Uterus (tissue), 4 donors: ENCODE measurements around the gene LDHB. TPM values are rescaled to one million over a fixed set of nuclear protein-coding genes. Genes with fewer than 3 reads are reported as not detected.

Experiments
- DNase-seq, 2 donors: peaks; one replicate each; pipeline ENCODE4 v3.0.0-alpha.2; 2019 to 2020
- H3K27ac ChIP-seq, 2 donors: fragments of 200-600 bp; sonication (generic); 1 replicate in 1 of 2; 2 replicates in 1 of 2; pipeline ENCODE4 v1.5.1; 2016 to 2018
- H3K27me3 ChIP-seq, 2 donors: fragments of 200-600 bp; sonication (generic); one replicate each; pipeline ENCODE4 v1.5.1; 2018 to 2019; ENCODE audit warnings: control low read depth in 1 of 2
- H3K36me3 ChIP-seq, 2 donors: fragments of 200-600 bp; sonication (generic); one replicate each; pipeline ENCODE4 v1.5.1; 2019; ENCODE audit warnings: control low read depth in 1 of 2
- H3K4me1 ChIP-seq, 2 donors: fragments of 200-600 bp; sonication (generic); one replicate each; pipeline ENCODE4 v1.5.1; 2018 to 2019; ENCODE audit warnings: control low read depth in 1 of 2
- H3K4me3 ChIP-seq, 2 donors: fragments of 200-600 bp; sonication (generic); 1 replicate in 1 of 2; 2 replicates in 1 of 2; pipeline ENCODE4 v1.5.1; 2018 to 2019; ENCODE audit warnings: mild to moderate bottlenecking in 1 of 2
- H3K9me3 ChIP-seq, 2 donors: fragments of 200-600 bp; sonication (generic); one replicate each; pipeline ENCODE4 v1.5.1; 2019; ENCODE audit warnings: control low read depth in 1 of 2
- POLR2A ChIP-seq, 2 donors: fragments of 450-650 bp; IDR thresholded peaks; one replicate each; pipeline ENCODE4 v1.6.1; 2016; ENCODE audit warnings: antibody characterized with exemption in 2 of 2, mild to moderate bottlenecking in 1 of 2, moderate library complexity in 1 of 2
- intact Hi-C: fragments of 100-400 bp; cut with DNase I; formaldehyde crosslinking; loops from one replicate; pipeline ENCODE4 v1.15.1; 2023; ENCODE audit warnings: low total_unique reads
- total RNA-seq, 4 donors: library from RNA; depleted of rRNA in 3 of 4; stranded (reverse); fragments of >200 nt in 3 of 4; gene quantifications; one replicate each; pipeline versions ENCODE4 v1.1.0 to v1.2.4, GENCODE V29; 2014 to 2023
- TF ChIP-seq, protein P1 (sequence below), 4 experiments: fragments of 200-600 bp in 2 of 4; fragments of 450-650 bp in 2 of 4; sonication (generic) in 2 of 4; IDR thresholded peaks; one replicate each; pipeline ENCODE4 v1.5.1; 2016 to 2019; ENCODE audit warnings: antibody characterized with exemption in 4 of 4, mild to moderate bottlenecking in 2 of 4, moderate library complexity in 1 of 4
- donor health status: DM: yes; HTN: yes; CAD: no.

LDHB gene
- total RNA-seq = 100 to 1,000 TPM; 154 to 558 (median 252) TPM

DNA sequence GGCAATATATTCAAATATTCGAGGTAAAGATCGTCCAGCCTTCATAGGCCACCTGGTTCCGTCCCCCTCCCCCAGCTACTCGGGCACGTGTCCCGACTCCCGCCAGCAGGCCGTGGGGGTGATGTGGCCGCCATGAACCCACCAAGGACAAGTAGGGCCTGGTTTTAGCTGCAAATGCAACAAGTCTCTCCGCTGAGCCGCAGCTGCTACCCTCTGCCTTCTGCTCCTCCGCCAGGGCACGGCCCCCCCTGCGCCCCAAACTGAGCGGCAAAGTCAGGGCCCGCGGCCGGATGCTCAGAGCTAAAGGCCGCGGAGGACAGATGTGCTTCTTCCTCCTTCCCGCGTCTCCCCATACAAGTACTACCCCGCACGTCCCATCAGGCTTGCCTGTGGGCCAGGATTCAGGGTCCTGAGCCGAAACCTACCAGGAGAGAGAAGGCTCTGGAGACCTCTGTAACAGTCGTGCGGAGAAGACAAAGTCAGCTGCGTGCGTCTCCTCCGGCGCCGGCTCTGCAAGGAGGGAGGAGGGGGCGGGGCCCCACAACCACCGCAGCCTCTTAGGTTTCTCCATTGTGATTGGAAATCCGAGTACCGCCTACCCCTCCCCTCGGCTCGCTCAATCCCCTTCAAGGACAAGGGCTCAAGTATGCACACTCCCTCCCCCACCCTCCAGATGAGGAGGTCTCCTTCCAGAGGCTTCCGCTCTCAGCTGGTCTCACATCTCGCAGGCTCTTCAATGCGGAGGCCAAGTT, at the start of gene LDHB:
LDHB (minus strand) TSS at position 517 of the 752 bp plus-strand sequence. CDS start 3,171 bp downstream, outside the sequence.
- Histone ChIP-seq H3K4me3 (peak within 1 kb of the TSS; percentile 68 to 85), H3K36me3 (no peaks in the 10 kb centered on the region), H3K4me1 (peaks cover 0 to 4% of the 10 kb centered on the region in 2 donors), H3K9me3 (no peaks in the 10 kb centered on the region), H3K27ac (peak within 1 kb of the TSS; percentile 90 to 93), H3K27me3 (no peaks in the 10 kb centered on the region)
- peak; percentile 94 to 98 for DNase-seq
- intact Hi-C loops = no loop called here
- TF ChIP-seq POLR2A (IDR thresholded peaks at IDR 0.05) = peak; percentile 85 to 90
- TF ChIP-seq, protein P1, sequence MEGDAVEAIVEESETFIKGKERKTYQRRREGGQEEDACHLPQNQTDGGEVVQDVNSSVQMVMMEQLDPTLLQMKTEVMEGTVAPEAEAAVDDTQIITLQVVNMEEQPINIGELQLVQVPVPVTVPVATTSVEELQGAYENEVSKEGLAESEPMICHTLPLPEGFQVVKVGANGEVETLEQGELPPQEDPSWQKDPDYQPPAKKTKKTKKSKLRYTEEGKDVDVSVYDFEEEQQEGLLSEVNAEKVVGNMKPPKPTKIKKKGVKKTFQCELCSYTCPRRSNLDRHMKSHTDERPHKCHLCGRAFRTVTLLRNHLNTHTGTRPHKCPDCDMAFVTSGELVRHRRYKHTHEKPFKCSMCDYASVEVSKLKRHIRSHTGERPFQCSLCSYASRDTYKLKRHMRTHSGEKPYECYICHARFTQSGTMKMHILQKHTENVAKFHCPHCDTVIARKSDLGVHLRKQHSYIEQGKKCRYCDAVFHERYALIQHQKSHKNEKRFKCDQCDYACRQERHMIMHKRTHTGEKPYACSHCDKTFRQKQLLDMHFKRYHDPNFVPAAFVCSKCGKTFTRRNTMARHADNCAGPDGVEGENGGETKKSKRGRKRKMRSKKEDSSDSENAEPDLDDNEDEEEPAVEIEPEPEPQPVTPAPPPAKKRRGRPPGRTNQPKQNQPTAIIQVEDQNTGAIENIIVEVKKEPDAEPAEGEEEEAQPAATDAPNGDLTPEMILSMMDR (IDR thresholded peaks at IDR 0.05) = no peak

DNA sequence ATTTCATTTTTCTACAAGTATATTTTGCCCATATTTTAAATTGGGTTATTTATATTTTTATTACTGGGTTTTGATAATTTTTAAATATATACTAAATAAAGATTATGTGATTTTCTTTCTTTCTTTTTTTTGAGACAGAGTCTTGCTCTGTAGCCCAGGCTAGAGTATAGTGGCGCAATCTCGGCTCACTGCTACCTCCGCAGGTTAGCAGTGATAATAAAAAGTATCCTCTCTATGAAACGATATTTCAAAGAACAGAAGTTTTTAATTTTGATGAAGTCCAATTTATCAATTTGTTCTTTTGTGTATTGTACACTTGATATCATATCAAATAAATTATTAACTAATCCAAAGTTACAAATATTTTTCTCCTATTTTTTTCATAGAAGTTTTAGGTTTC, 47.2 kb upstream of the LDHB start:
- H3K9me3 ChIP-seq = no peaks in the 10 kb centered on the region
- no peaks in the 10 kb centered on the region for H3K27me3 ChIP-seq
- no peaks in the 10 kb centered on the region for H3K4me1 ChIP-seq
- no peak for DNase-seq
- TF ChIP-seq, protein P1 (IDR thresholded peaks at IDR 0.05) = no peak
- no peak for TF ChIP-seq POLR2A (IDR thresholded peaks at IDR 0.05)
- H3K27ac ChIP-seq = no peak overlapping the region
- H3K36me3 ChIP-seq = no peaks in the 10 kb centered on the region
- no peak overlapping the region for H3K4me3 ChIP-seq
- intact Hi-C loops = no loop called here

DNA sequence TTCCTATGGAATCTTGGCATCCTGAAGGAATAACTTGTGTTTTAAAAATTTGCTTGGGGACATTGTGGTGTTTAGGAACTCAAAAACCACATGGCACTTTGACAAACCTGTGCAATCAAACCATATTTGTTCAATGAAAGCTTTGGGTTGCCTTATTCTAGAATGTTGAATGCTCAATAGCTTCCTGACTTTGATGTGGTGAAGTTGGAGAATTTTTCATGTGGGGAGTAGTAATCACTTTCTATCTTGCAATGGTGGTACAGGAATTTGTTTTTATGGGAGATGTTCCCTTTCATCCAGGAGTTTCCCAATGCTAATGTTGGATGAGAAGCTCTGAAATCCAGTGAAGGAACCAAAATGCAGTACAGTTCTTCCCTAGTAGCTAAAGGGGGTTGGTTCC, 42.2 kb upstream of the LDHB start:
- Histone ChIP-seq H3K27me3 (no peaks in the 10 kb centered on the region), H3K27ac (no peak overlapping the region), H3K4me3 (no peak overlapping the region), H3K9me3 (no peaks in the 10 kb centered on the region), H3K4me1 (no peaks in the 10 kb centered on the region), H3K36me3 (no peaks in the 10 kb centered on the region)
- intact Hi-C loops = loop anchor here (10.0 kb wide), 1 partner anchor 295 kb away; no protein-coding TSS in a partner anchor
- TF ChIP-seq, protein P1 (IDR thresholded peaks at IDR 0.05) = no peak
- TF ChIP-seq POLR2A (IDR thresholded peaks at IDR 0.05) = no peak
- no peak for DNase-seq

DNA sequence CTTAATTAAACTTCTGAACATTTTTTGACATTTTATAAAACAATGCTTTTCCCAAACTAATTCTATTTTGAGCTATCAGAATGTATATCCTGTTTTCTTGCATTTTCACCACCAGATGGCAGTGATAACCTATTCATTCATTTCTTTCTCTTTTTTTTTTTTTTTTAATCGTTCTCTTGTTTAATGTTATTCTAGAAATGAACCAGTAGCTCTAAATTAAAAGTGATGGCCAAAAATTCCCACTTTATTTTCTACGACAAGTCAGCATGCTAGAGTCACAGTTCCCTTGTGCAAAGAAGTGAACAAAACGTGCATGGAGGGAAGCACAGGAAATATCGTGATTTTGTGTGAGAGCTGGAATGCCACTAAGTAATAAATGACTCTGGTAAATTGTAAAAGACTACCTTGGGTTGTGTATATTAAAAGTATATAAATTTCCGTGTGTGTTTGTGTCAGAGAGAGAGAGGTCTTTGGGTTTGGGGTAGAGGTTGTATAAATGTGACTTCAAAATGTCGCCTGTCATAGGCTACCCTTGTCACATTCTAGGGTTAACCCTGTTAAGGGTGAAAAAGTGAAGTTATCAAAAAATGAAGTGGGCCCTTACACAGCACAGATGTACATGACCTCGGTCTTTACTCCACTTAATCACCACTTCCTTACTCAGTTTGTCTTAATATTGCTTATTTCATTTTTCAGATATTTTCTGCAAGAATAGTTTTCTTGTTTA, 40.4 kb upstream of the LDHB start:
- intact Hi-C loops = loop anchor here (10.0 kb wide), 1 partner anchor 297 kb away; no protein-coding TSS in a partner anchor
- TF ChIP-seq, protein P1 (IDR thresholded peaks at IDR 0.05) = peak; percentile 54 to 73 (median 64)
- TF ChIP-seq POLR2A (IDR thresholded peaks at IDR 0.05) = no peak

DNA sequence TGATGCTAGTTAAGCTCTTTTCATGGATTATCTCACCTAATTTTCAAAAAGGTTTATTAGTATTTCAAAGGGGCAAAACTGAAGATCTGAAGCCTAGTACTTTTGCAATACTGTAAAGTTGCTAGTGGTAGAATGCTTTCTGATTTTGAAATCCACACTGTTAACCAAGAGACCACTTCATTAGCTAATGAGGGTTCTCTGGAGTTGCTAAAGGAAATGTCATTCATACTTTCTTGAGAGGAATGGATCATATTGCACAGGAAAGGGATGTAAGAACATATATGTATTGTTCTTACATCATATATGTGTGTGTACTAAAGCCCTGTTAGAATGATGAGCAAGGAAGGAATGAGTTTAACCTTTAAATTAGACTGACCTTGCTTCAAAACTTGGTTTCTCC, 39.0 kb upstream of the LDHB start:
- Histone ChIP-seq H3K4me3 (no peak overlapping the region), H3K36me3 (no peaks in the 10 kb centered on the region), H3K9me3 (no peaks in the 10 kb centered on the region), H3K27me3 (no peaks in the 10 kb centered on the region), H3K27ac (no peak overlapping the region), H3K4me1 (no peaks in the 10 kb centered on the region)
- DNase-seq = no peak
- TF ChIP-seq, protein P1 (IDR thresholded peaks at IDR 0.05) = no peak
- no peak for TF ChIP-seq POLR2A (IDR thresholded peaks at IDR 0.05)
- intact Hi-C loops = loop anchor here (10.0 kb wide), 1 partner anchor 298 kb away; no protein-coding TSS in a partner anchor

More for the DNA sequence above, 40.4 kb upstream of the LDHB start:
- H3K9me3 ChIP-seq = no peaks in the 10 kb centered on the region
- H3K27me3 ChIP-seq = no peaks in the 10 kb centered on the region
- H3K36me3 ChIP-seq = no peaks in the 10 kb centered on the region
- no peaks in the 10 kb centered on the region for H3K4me1 ChIP-seq
- H3K4me3 ChIP-seq = peak overlapping the region in 1 of 2 donors; percentile 10
- DNase-seq = no peak
- H3K27ac ChIP-seq = peak overlapping the region in 1 of 2 donors; percentile 17
